ENCODE measurements around the gene PRSS35.
"Not testable (repeated sequence)": the region's sequence is repeated elsewhere in the genome, so short reads cannot be mapped to it uniquely, and the experiment has no call there.

Gene PRSS35

DNA sequence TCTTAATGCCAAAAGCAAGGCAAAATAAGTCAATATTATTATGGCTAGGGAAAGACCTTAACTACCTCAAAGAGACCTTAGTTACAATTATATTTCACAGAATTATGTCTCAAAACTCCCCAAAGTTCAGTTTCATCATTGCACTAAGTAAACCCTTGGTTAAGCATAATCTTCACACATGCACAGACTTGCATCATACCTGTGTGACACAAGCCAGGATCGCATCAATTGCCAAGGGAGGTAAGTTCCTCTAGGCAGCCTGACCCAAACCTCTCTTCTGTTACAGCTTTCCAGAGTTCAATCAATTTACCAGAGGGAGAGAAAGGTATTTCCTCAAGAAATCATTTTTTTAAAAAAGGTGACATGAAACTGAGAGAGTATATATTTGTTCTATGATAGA is 31.9 kb upstream of the PRSS35 start:
- FAIRE-seq (no peak), DNase-seq (ENCODE audit: insufficient read length) (no peak)
- TF ChIP-seq TAF1 (IDR thresholded peaks at IDR 0.05; ENCODE audit: borderline replicate concordance, low read depth, low read length) (no peak), POLR2A (IDR thresholded peaks at IDR 0.05; ENCODE audit: low read depth, low read length) (no peak), POLR2AphosphoS5 (IDR thresholded peaks at IDR 0.05; ENCODE audit: low read depth, low read length) (no peak)

DNA sequence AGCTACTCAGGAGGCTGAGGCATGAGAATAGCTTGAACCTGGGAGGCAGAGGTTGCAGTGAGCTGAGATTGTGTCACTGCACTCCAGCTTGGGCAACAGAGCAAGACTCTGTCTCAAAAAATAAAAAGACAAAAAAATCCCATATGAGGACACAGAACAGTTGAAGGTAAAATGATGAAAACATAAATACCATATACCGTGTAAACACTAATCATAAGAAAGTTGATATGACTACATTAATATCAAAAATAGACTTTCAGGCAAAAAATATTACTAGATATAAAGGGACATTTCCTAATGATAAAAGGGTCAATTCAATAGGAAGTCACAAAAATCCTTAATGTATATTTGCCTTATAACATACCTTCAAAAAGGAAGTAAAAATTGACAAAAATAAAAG is 30.4 kb upstream of the PRSS35 start:
- not testable (repeated sequence) for FAIRE-seq; DNase-seq (ENCODE audit: insufficient read length)

DNA sequence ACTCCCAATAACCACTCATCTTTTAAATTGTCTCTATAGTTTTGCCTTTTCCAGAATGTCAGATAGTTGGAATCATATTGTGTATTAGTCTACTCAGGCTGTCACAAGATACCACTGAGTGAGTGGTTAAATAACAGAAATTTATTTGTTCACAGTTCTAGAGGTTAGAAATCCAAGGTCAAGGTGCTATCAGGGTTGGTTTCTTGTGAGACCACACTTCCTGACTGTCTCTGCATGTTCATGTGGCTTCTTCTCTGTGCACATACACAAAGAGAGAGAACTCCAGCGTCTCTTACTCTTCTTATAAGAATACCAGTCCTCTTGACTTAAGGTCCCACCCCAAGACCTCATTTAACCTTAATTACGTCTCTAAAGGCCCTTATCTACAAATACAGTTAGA is 23.9 kb upstream of the PRSS35 start:
- no peak for TF ChIP-seq POLR2A (IDR thresholded peaks at IDR 0.05; ENCODE audit: low read depth, low read length)
- no peak for TF ChIP-seq POLR2AphosphoS5 (IDR thresholded peaks at IDR 0.05; ENCODE audit: low read depth, low read length)
- no peak for TF ChIP-seq TAF1 (IDR thresholded peaks at IDR 0.05; ENCODE audit: borderline replicate concordance, low read depth, low read length)
- DNase-seq (ENCODE audit: insufficient read length) (no peak), FAIRE-seq (no peak)

- TF ChIP-seq TAF1 (IDR thresholded peaks at IDR 0.05; ENCODE audit: borderline replicate concordance, low read depth, low read length) (no peak), POLR2A (IDR thresholded peaks at IDR 0.05; ENCODE audit: low read depth, low read length) (no peak)
- FAIRE-seq (no peak), DNase-seq (ENCODE audit: insufficient read length) (no peak)
Measured at GRCh38 chr6:83488861-83489260, 23.5 kb upstream of the PRSS35 start.

- FAIRE-seq (no peak), DNase-seq (ENCODE audit: insufficient read length) (no peak)
- TF ChIP-seq POLR2A (IDR thresholded peaks at IDR 0.05; ENCODE audit: low read depth, low read length) (no peak), POLR2AphosphoS5 (IDR thresholded peaks at IDR 0.05; ENCODE audit: low read depth, low read length) (no peak), TAF1 (IDR thresholded peaks at IDR 0.05; ENCODE audit: borderline replicate concordance, low read depth, low read length) (no peak)
Measured at GRCh38 chr6:83490217-83490807, 22.0 kb upstream of the PRSS35 start.

GRCh38 chr6:83505356-83505755 is 7.0 kb upstream of the PRSS35 start:
- no peak for FAIRE-seq
- no peak for TF ChIP-seq POLR2A (IDR thresholded peaks at IDR 0.05; ENCODE audit: low read depth, low read length)
- DNase-seq (ENCODE audit: insufficient read length): no peak

GRCh38 chr6:83509441-83509840 is 2.9 kb upstream of the PRSS35 start:
- TF ChIP-seq POLR2AphosphoS5 (IDR thresholded peaks at IDR 0.05; ENCODE audit: low read depth, low read length) (no peak), TAF1 (IDR thresholded peaks at IDR 0.05; ENCODE audit: borderline replicate concordance, low read depth, low read length) (no peak), POLR2A (IDR thresholded peaks at IDR 0.05; ENCODE audit: low read depth, low read length) (no peak)
- DNase-seq (ENCODE audit: insufficient read length) (no peak), FAIRE-seq (no peak)

DNA sequence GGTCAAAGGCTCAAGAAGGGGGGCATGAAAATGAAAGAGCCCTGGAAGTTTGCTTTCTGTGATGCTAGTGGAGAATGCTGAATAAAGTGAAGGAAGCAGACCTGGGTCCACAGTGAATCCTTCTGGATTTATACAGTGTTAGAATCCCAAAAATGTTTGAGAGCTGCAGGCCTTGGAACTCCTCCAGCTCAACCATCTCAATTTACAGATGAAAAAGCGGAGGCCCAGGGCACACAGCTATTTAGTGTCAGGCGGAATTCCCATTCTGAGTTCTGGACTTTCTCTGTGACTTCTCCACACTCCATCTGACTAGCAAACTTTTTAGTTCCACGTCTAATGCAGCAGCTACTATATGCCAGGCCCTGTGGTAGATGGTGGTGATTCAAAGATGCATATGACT is 1.5 kb upstream of the PRSS35 start:
- FAIRE-seq: no peak
- TF ChIP-seq TAF1 (IDR thresholded peaks at IDR 0.05; ENCODE audit: borderline replicate concordance, low read depth, low read length): no peak
- no peak for TF ChIP-seq POLR2A (IDR thresholded peaks at IDR 0.05; ENCODE audit: low read depth, low read length)
- TF ChIP-seq POLR2AphosphoS5 (IDR thresholded peaks at IDR 0.05; ENCODE audit: low read depth, low read length): no peak

DNA sequence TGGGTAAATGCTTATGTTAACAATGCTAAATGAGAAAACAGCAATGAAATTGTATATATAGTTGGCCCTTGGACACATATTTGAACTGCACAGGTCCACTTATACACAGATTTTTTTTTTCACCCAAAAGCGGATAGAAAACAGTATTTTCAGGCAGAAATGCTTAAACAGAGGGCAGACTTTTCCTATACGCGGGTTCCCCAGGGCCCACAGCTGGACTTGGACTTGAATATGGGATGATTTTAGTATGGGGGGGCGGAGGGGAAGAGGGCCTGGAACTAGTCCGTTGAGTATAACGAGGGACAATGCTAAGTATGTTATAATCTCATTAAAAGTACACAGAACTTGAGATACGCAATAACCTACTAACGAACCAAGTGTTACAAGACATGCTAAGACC is 1.1 kb upstream of the PRSS35 start:
- FAIRE-seq: no peak
- DNase-seq (ENCODE audit: insufficient read length): no peak
- TF ChIP-seq POLR2AphosphoS5 (IDR thresholded peaks at IDR 0.05; ENCODE audit: low read depth, low read length) (no peak), POLR2A (IDR thresholded peaks at IDR 0.05; ENCODE audit: low read depth, low read length) (no peak), TAF1 (IDR thresholded peaks at IDR 0.05; ENCODE audit: borderline replicate concordance, low read depth, low read length) (no peak)

More for the DNA sequence above, 1.5 kb upstream of the PRSS35 start:
- DNase-seq (ENCODE audit: insufficient read length): no peak

- no peak for FAIRE-seq
- TF ChIP-seq POLR2A (IDR thresholded peaks at IDR 0.05; ENCODE audit: low read depth, low read length) (no peak), TAF1 (IDR thresholded peaks at IDR 0.05; ENCODE audit: borderline replicate concordance, low read depth, low read length) (no peak), POLR2AphosphoS5 (IDR thresholded peaks at IDR 0.05; ENCODE audit: low read depth, low read length) (no peak)
- no peak for DNase-seq (ENCODE audit: insufficient read length)
Measured at GRCh38 chr6:83514466-83514865, 2.1 kb downstream of the PRSS35 start.

GRCh38 chr6:83514866-83515466 is 2.6 kb downstream of the PRSS35 start:
- FAIRE-seq (peak; percentile 89), DNase-seq (ENCODE audit: insufficient read length) (no peak)
- TF ChIP-seq TAF1 (IDR thresholded peaks at IDR 0.05; ENCODE audit: borderline replicate concordance, low read depth, low read length) (no peak), POLR2AphosphoS5 (IDR thresholded peaks at IDR 0.05; ENCODE audit: low read depth, low read length) (no peak), POLR2A (IDR thresholded peaks at IDR 0.05; ENCODE audit: low read depth, low read length) (no peak)

DNA sequence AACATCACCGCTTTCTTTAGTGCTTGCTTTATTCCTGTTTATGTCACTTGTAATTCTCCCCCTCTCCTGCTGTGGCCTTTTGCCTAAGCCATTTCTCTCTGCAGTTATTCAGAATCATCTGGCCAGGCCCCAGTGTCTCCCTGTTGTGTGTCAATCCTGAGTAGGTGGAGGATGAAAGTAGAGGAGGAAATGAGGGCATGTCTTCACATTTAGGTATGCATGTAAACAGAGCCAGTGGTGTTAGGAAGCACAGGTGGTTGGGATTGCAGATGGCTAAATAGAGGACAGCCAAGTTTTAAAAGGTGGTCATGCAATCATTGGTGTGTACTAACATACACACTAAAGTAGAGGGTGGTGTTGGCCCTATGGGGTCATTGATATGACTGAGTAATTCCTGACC is 5.2 kb downstream of the PRSS35 start:
- TF ChIP-seq POLR2A (IDR thresholded peaks at IDR 0.05; ENCODE audit: low read depth, low read length): no peak
- no peak for TF ChIP-seq TAF1 (IDR thresholded peaks at IDR 0.05; ENCODE audit: borderline replicate concordance, low read depth, low read length)
- no peak for TF ChIP-seq POLR2AphosphoS5 (IDR thresholded peaks at IDR 0.05; ENCODE audit: low read depth, low read length)
- DNase-seq (ENCODE audit: insufficient read length) (no peak), FAIRE-seq (no peak)
